Neural cell (in vitro differentiated cells): ENCODE results near the gene RERE. TPM values are rescaled to one million over a fixed set of nuclear protein-coding genes. Genes with fewer than 3 reads are reported as not detected.

Source experiments
- H2AFZ ChIP-seq: fragments of 200-600, 300-800 bp; sonication (generic), shearing (Covaris generic); 2 replicates; pipeline ENCODE4 v1.6.0; 2014; ENCODE audit warnings: low read depth, mild to moderate bottlenecking, antibody characterized with exemption, low read length, moderate library complexity
- H3F3A ChIP-seq: fragments of 200-600 bp; shearing (Covaris generic); 2 replicates; pipeline ENCODE4 v1.6.1; 2016; ENCODE audit warnings: mild to moderate bottlenecking, moderate library complexity, mixed read lengths, antibody characterized with exemption, low read length; ENCODE audit not compliant: insufficient read depth, poor library complexity, severe bottlenecking
- H3K27ac ChIP-seq: fragments of 200-600, 300-800 bp; sonication (generic), shearing (Covaris generic); 2 replicates; pipeline ENCODE4 v1.5.1; 2014; ENCODE audit warnings: mild to moderate bottlenecking, low read length, moderate library complexity
- H3K27me3 ChIP-seq: fragments of 300-800, 200-600 bp; sonication (generic), shearing (Covaris generic); 2 replicates; pipeline ENCODE4 v1.6.0; 2014; ENCODE audit warnings: mild to moderate bottlenecking, low read depth, low read length, moderate library complexity; ENCODE audit not compliant: insufficient read depth
- H3K36me3 ChIP-seq: fragments of 300-800, 200-600 bp; sonication (generic), shearing (Covaris generic); 2 replicates; pipeline ENCODE4 v1.5.1; 2014; ENCODE audit warnings: mild to moderate bottlenecking, antibody characterized with exemption, low read length, moderate library complexity; ENCODE audit not compliant: insufficient read depth
- H3K4me2 ChIP-seq: fragments of 300-800, 200-600 bp; sonication (generic), shearing (Covaris generic); 2 replicates; pipeline ENCODE4 v1.6.0; 2014; ENCODE audit warnings: mild to moderate bottlenecking, low read length
- H3K4me3 ChIP-seq: fragments of 300-800, 200-600 bp; sonication (generic), shearing (Covaris generic); 2 replicates; pipeline ENCODE4 v1.5.1; 2014; ENCODE audit warnings: mild to moderate bottlenecking, low read length, moderate library complexity
- H3K79me2 ChIP-seq: fragments of 200-600 bp; shearing (Covaris generic); replicated peaks from 2 replicates; pipeline ENCODE4 v1.6.0; 2014; ENCODE audit warnings: mild to moderate bottlenecking, low read length, moderate library complexity; ENCODE audit not compliant: insufficient read depth
- H3K9ac ChIP-seq: fragments of 300-800, 200-600 bp; sonication (generic), shearing (Covaris generic); 2 replicates; pipeline ENCODE4 v1.6.1; 2016; ENCODE audit warnings: mild to moderate bottlenecking, low read length, mixed read lengths
- H3K9me2 ChIP-seq: fragments of 200-600 bp; shearing (Covaris generic); 2 replicates; pipeline ENCODE4 v1.6.1; 2016; ENCODE audit warnings: mild to moderate bottlenecking, low read length, mixed read lengths; ENCODE audit not compliant: insufficient read depth
- H3K9me3 ChIP-seq: fragments of 200-600, 300-800 bp; sonication (generic), shearing (Covaris generic); 2 replicates; pipeline ENCODE4 v1.6.1; 2016; ENCODE audit warnings: mild to moderate bottlenecking, mixed run types, low read length, moderate library complexity, mixed read lengths
- H4K20me1 ChIP-seq: fragments of 200-600 bp; shearing (Covaris generic); 2 replicates; pipeline ENCODE4 v1.6.1; 2016; ENCODE audit warnings: mild to moderate bottlenecking, mixed run types; ENCODE audit not compliant: insufficient read depth
- EP300 ChIP-seq: fragments of 450-650 bp; conservative IDR thresholded peaks from 2 replicates; pipeline ENCODE4 v1.6.1; 2014; ENCODE audit warnings: antibody characterized with exemption, mild to moderate bottlenecking, moderate library complexity; ENCODE audit not compliant: poor library complexity, severe bottlenecking
- EZH2 ChIP-seq: fragments of 200-600, 300-800 bp; shearing (Covaris generic), sonication (generic); IDR thresholded peaks from 2 replicates; pipeline ENCODE4 v1.6.1; 2014; ENCODE audit warnings: antibody characterized with exemption, low read length, borderline replicate concordance, mild to moderate bottlenecking; ENCODE audit not compliant: insufficient read depth, poor library complexity, severe bottlenecking
- MXI1 ChIP-seq: fragments of 450-650 bp; conservative IDR thresholded peaks from 2 replicates; pipeline ENCODE4 v1.6.1; 2014; ENCODE audit warnings: antibody characterized with exemption, mild to moderate bottlenecking; ENCODE audit not compliant: poor library complexity, severe bottlenecking
- POLR2AphosphoS5 ChIP-seq: IDR thresholded peaks from 2 replicates; pipeline ENCODE4 v1.6.1; 2012
- RAD21 ChIP-seq: fragments of 450-650 bp; conservative IDR thresholded peaks from 2 replicates; pipeline ENCODE4 v1.6.1; 2014; ENCODE audit warnings: antibody characterized with exemption, mild to moderate bottlenecking, moderate library complexity
- SMC3 ChIP-seq: fragments of 450-650 bp; conservative IDR thresholded peaks from 2 replicates; pipeline ENCODE4 v1.6.1; 2014; ENCODE audit warnings: antibody characterized with exemption, mild to moderate bottlenecking, moderate library complexity; ENCODE audit not compliant: poor library complexity
- TAF1 ChIP-seq: IDR thresholded peaks from 2 replicates; pipeline ENCODE4 v1.6.1; 2012; ENCODE audit warnings: low read depth
- polyA plus RNA-seq: library from polyadenylated mRNA; depleted of rRNA; stranded (reverse); fragments of >200 nt; gene quantifications from 2 replicates; pipeline ENCODE4 v1.2.3, GENCODE V29; 2014
- TF ChIP-seq, protein P1 (sequence below): IDR thresholded peaks from 2 replicates; pipeline ENCODE4 v1.6.1; 2012; ENCODE audit warnings: borderline replicate concordance
- TF ChIP-seq, protein P2 (sequence below): fragments of 450-650 bp; IDR thresholded peaks from 2 replicates; pipeline ENCODE4 v1.5.1; 2014; ENCODE audit warnings: antibody characterized with exemption, mild to moderate bottlenecking, moderate library complexity; ENCODE audit not compliant: poor library complexity, severe bottlenecking

The RERE gene
- polyA plus RNA-seq, 1 donor from 2014 or later = 21.0 TPM

DNA sequence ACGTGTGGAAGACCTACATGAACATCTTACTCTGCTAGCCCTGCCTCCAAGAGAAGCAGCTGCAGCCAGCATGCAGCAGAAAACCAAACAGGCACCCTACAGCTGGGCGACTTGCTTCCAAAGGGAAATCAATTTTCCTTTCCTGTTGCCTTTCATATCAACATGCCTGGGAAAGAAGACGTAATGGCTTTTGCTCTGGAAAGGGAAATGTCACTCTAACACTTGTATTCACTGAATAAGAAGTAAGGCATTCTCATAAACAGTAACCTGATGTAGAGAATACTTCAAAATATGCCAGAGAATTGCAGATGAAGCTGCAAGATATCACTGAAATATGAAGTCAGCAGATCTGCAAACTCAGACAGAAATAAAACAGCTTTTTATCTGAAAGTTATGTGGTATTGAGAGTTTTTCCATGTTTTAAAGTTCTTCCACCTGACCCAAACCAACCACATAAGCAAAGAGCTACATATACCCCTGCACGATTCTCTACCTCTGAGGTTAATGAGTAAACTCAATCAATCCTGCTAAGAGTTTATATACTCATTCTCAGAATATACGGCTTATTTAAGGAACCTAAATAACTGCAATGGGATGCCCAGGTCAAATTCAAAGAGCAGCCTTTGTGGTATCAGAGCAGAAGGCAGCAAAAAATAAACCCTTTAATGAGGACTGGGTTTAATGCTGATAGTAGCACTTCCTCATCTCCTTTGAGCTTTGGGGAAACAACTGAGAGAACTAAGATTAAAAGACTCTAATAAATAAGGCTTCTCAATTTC is 150.9 kb downstream of the RERE start:
- peaks cover 97% of the 10 kb centered on the region for H3K79me2 ChIP-seq

DNA sequence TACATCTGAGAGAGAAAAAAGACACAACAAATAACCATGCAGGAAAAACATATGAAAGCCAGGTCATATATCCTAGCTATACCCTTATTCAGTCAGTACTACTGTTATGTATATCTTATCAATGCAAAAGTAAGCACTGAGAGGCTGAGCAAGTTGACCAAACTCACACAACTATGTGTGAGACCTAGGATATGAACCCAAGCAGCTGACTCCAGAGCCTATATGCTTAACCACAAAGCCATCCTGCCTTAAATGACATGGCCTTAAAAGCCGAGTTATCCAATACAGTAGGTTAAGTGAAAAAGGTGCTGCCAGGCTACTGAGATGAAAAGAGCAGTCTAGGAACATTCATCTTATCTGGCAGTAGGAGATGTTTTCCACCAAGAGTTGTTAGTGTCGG is 151.6 kb downstream of the RERE start:
- peak overlapping the region; percentile 19 for H3K27ac ChIP-seq
- H3K27me3 ChIP-seq = no peaks in the 10 kb centered on the region
- no peaks in the 10 kb centered on the region for H3K9me3 ChIP-seq
- H3K9me2 ChIP-seq = no peaks in the 10 kb centered on the region
- no peak overlapping the region for H2AFZ ChIP-seq
- peaks cover 97% of the 10 kb centered on the region for H3K79me2 ChIP-seq
- H3K36me3 ChIP-seq = no peaks in the 10 kb centered on the region
- H3F3A ChIP-seq = peaks cover 9% of the 10 kb centered on the region
- H3K4me2 ChIP-seq = no peak overlapping the region
- peaks cover 59% of the 10 kb centered on the region for H4K20me1 ChIP-seq
- H3K4me3 ChIP-seq = peak overlapping the region; percentile 26
- TF ChIP-seq RAD21 (no peak), EP300 (no peak), POLR2AphosphoS5 (no peak), MXI1 (no peak), EZH2 (no peak), SMC3 (no peak), TAF1 (no peak)
- TF ChIP-seq, protein P1, sequence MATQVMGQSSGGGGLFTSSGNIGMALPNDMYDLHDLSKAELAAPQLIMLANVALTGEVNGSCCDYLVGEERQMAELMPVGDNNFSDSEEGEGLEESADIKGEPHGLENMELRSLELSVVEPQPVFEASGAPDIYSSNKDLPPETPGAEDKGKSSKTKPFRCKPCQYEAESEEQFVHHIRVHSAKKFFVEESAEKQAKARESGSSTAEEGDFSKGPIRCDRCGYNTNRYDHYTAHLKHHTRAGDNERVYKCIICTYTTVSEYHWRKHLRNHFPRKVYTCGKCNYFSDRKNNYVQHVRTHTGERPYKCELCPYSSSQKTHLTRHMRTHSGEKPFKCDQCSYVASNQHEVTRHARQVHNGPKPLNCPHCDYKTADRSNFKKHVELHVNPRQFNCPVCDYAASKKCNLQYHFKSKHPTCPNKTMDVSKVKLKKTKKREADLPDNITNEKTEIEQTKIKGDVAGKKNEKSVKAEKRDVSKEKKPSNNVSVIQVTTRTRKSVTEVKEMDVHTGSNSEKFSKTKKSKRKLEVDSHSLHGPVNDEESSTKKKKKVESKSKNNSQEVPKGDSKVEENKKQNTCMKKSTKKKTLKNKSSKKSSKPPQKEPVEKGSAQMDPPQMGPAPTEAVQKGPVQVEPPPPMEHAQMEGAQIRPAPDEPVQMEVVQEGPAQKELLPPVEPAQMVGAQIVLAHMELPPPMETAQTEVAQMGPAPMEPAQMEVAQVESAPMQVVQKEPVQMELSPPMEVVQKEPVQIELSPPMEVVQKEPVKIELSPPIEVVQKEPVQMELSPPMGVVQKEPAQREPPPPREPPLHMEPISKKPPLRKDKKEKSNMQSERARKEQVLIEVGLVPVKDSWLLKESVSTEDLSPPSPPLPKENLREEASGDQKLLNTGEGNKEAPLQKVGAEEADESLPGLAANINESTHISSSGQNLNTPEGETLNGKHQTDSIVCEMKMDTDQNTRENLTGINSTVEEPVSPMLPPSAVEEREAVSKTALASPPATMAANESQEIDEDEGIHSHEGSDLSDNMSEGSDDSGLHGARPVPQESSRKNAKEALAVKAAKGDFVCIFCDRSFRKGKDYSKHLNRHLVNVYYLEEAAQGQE = no peak
- TF ChIP-seq, protein P2, sequence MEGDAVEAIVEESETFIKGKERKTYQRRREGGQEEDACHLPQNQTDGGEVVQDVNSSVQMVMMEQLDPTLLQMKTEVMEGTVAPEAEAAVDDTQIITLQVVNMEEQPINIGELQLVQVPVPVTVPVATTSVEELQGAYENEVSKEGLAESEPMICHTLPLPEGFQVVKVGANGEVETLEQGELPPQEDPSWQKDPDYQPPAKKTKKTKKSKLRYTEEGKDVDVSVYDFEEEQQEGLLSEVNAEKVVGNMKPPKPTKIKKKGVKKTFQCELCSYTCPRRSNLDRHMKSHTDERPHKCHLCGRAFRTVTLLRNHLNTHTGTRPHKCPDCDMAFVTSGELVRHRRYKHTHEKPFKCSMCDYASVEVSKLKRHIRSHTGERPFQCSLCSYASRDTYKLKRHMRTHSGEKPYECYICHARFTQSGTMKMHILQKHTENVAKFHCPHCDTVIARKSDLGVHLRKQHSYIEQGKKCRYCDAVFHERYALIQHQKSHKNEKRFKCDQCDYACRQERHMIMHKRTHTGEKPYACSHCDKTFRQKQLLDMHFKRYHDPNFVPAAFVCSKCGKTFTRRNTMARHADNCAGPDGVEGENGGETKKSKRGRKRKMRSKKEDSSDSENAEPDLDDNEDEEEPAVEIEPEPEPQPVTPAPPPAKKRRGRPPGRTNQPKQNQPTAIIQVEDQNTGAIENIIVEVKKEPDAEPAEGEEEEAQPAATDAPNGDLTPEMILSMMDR = no peak
- no peak overlapping the region for H3K9ac ChIP-seq

More for the DNA sequence above, 150.9 kb downstream of the RERE start:
- Histone ChIP-seq H3K9ac (no peak overlapping the region), H3K4me3 (peak overlapping the region; percentile 26), H3K36me3 (no peaks in the 10 kb centered on the region), H3K27me3 (no peaks in the 10 kb centered on the region), H4K20me1 (peaks cover 51% of the 10 kb centered on the region), H3F3A (peaks cover 6% of the 10 kb centered on the region), H3K9me2 (no peaks in the 10 kb centered on the region), H3K27ac (peak overlapping the region; percentile 19), H3K4me2 (no peak overlapping the region), H2AFZ (no peak overlapping the region), H3K9me3 (no peaks in the 10 kb centered on the region)
- TF ChIP-seq EZH2 = no peak
- TF ChIP-seq, protein P1 = peak; percentile 99
- no peak for TF ChIP-seq RAD21
- peak; percentile 39 for TF ChIP-seq POLR2AphosphoS5
